Activated naive CD4-positive, alpha-beta T cell treated with anti-CD3 and anti-CD28 coated beads, Interleukin-2, amount 10 ng/mL, durations not matched to agents 5 hours and 36 hours (primary cell): Measurements from ENCODE around the gene WDR48. TPM values are rescaled to one million over a fixed set of nuclear protein-coding genes. Genes with fewer than 3 reads are reported as not detected.

Source experiments
- microRNA-seq: library from miRNA; unstranded; fragments of <30 nt; microRNA quantifications from one replicate; pipeline ENCODE4 v1.2.0, GENCODE V29; 2022; ENCODE audit warnings: borderline microRNAs expressed, borderline replicate concordance
- total RNA-seq, 2 experiments: library from RNA; stranded (reverse); gene quantifications; one replicate each; pipeline ENCODE4 v1.2.3, GENCODE V29; 2021

WDR48 gene
- total RNA-seq, result 10 to 100 TPM; 37.0 to 37.5 TPM

DNA sequence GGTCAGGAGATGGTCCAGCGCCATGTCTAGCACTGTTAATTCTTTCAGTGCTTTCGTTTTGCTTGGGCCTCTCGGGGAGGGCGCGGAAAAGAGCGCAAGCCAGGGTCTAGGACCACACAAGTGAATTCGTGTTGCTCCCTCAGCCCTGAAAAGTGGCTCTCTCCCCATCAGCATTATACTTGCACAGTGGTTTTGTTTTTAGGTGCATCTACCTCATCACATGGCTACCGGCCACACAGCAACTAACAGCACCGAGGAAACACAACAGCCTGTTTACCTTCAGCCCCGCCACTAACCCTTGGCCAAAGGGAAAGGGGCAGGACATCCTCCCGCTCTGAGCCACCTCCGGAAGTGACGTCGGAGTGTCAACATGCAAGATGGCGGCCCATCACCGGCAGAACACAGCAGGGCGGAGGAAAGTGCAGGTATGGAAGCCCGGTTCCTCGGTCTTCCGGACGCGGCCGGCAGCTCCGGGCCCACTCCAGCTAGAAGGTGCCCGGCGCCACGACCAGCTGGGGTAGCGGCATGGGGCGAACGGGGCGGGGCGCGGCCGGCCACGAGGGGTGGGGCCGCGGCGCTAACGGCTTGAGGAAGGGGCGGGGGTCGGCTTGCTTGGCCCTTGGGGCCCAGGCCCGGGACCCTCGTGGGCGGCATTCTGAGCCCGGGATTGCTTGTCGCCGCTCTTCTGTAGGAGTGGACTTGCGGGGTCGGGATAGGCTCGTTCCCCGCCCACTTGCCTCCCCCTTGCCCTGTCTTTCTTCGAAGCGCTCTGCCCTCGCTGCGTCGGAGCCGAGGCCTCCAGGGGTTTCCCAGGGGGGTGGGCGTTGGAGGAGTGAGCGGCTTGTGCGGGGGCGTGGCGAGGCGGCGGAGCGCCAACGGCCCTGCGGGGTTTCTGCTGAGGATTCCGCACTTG lies at the start of gene WDR48, which contains the start of gene SCN11A:
Gene WDR48 (plus strand): TSS at position 368 of the 913 bp plus-strand sequence. CDS start 10 bp downstream, at position 378.
Gene SCN11A (minus strand): TSS at position 296 of the 913 bp plus-strand sequence. CDS start 101,582 bp downstream, outside the sequence.

DNA sequence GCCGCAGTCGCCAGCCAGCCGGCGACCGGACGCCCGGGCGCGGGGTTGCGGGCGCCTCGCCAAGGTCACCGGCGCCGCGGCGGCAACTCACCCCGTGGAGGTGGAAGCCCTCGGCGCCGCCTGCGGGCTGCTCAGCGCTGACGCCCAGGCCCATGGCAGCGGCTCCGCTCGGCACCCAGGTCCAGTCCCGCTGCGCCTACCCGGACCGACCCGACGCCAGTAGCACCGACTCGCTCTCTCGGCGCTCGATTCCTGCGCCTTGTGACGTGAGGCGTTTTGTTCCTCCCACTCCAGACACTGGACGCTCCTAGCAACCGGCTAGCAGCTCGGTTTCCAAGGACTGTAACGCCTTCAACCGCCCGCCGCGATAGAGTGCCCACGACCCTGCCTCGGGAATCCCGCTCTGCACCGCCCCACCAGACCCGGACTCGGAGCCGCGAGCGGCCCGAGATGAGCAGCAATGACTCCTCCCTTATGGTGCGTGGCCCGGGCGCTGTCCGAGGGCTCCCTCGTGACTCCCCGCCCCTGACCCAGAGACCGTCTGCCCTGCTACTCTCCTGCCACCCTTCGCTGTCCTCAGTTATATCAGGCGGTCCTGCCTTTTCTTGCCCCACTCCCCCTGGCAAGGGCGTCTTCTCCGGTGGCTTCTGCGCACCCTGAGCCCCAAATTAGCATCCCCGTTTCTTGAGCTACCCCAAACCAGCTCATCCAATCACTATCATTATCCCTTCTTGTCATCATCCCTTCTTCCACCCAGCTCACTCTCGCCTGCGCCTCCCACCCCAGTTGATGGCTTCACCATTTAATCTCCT lies 55.8 kb downstream of the WDR48 start, which contains the start of the genes GORASP1 and TTC21A:
Gene GORASP1 (minus strand): TSS at position 240 of the 812 bp plus-strand sequence. CDS start 86 bp downstream, at position 154.
Gene TTC21A (plus strand): TSS at position 293 of the 812 bp plus-strand sequence. CDS start 158 bp downstream, at position 451.

Small RNA genes within 50 kb of the gene (microRNA-seq; reads per million reads assigned to microRNA genes)
- not detected for gene MIR6822

Other genes with a start within 250 kb of the WDR48 start
- gene SCN10A, start 235.8 kb upstream of the WDR48 start, total RNA-seq, result not detected
- gene SCN11A, start 72 bp upstream of the WDR48 start, total RNA-seq, result under 1 TPM in 1 of 2 experiments, not detected in 1; 0.03 TPM
- gene GORASP1, start 55.6 kb downstream of the WDR48 start, total RNA-seq, result 10 to 100 TPM; 34.8 to 37.1 TPM
- gene TTC21A, start 55.7 kb downstream of the WDR48 start, total RNA-seq, result 1 to 10 TPM; 2.2 to 2.7 TPM
- 10 to 100 TPM; 19.9 to 21.5 TPM for gene CSRNP1, start 101.6 kb downstream of the WDR48 start, total RNA-seq
- gene XIRP1, start 140.6 kb downstream of the WDR48 start, total RNA-seq, result not detected
- gene CX3CR1, start 228.0 kb downstream of the WDR48 start, total RNA-seq, result under 1 TPM; 0.83 to 0.89 TPM